Kidney epithelial cell (primary cell): ENCODE measurements around the gene OR5H1. TPM values are rescaled to one million over a fixed set of nuclear protein-coding genes. Genes with fewer than 3 reads are reported as not detected.
"Not testable (repeated sequence)": the region's sequence is repeated elsewhere in the genome, so short reads cannot be mapped to it uniquely, and the experiment has no call there.

Source experiments
- DNase-seq: peaks from one replicate; pipeline ENCODE4 v3.0.0-alpha.2; 2010; ENCODE audit warnings: low read depth
- H3K27me3 ChIP-seq: 2 replicates; pipeline ENCODE4 v1.6.0; 2011; ENCODE audit warnings: low read length; ENCODE audit not compliant: control insufficient read depth, insufficient read depth
- H3K36me3 ChIP-seq: 2 replicates; pipeline ENCODE4 v1.5.1; 2011; ENCODE audit warnings: low read length; ENCODE audit not compliant: control insufficient read depth, insufficient read depth
- H3K4me3 ChIP-seq: 2 replicates; pipeline ENCODE4 v1.5.1; 2011; ENCODE audit warnings: low read depth, mild to moderate bottlenecking, control low read depth, low read length
- CTCF ChIP-seq: IDR thresholded peaks from 2 replicates; pipeline ENCODE4 v1.5.1; 2011; ENCODE audit warnings: mild to moderate bottlenecking, moderate library complexity, low read length, control low read depth, inconsistent platforms; ENCODE audit not compliant: insufficient read depth, poor library complexity, severe bottlenecking
- total RNA-seq: library from RNA; depleted of rRNA; stranded (reverse); fragments of >200 nt; gene quantifications from 2 replicates; pipeline ENCODE4 v1.2.3, GENCODE V29; 2015

Gene OR5H1
- total RNA-seq, 1 donor from 2014 or later: not detected

GRCh38 chr3:98110550-98110908 lies 20.0 kb upstream of the OR5H1 start:
- Histone ChIP-seq H3K4me3 (no peak overlapping the region), H3K27me3 (no peaks in the 10 kb centered on the region), H3K36me3 (no peaks in the 10 kb centered on the region)
- no peak for DNase-seq
- no peak for TF ChIP-seq CTCF

- no peaks in the 10 kb centered on the region for H3K36me3 ChIP-seq
- TF ChIP-seq CTCF: no peak
- DNase-seq: no peak
- no peaks in the 10 kb centered on the region for H3K27me3 ChIP-seq
- no peak overlapping the region for H3K4me3 ChIP-seq
Observed at GRCh38 chr3:98114264-98114663, 16.3 kb upstream of the OR5H1 start.

GRCh38 chr3:98115717-98116116 lies 14.8 kb upstream of the OR5H1 start:
- DNase-seq: no peak
- no peak for TF ChIP-seq CTCF
- Histone ChIP-seq H3K27me3 (no peaks in the 10 kb centered on the region), H3K4me3 (no peak overlapping the region), H3K36me3 (no peaks in the 10 kb centered on the region)

- Histone ChIP-seq H3K4me3 (no peak overlapping the region), H3K36me3 (no peaks in the 10 kb centered on the region), H3K27me3 (no peaks in the 10 kb centered on the region)
- TF ChIP-seq CTCF: no peak
- no peak for DNase-seq
Observed at GRCh38 chr3:98136631-98137030, 6.1 kb downstream of the OR5H1 start.

- not testable (repeated sequence) for H3K4me3 ChIP-seq, DNase-seq, H3K36me3 ChIP-seq, H3K27me3 ChIP-seq
Observed at GRCh38 chr3:98137826-98138557, 7.5 kb downstream of the OR5H1 start.

GRCh38 chr3:98140531-98140930 lies 10.0 kb downstream of the OR5H1 start:
- TF ChIP-seq CTCF: no peak
- Histone ChIP-seq H3K4me3 (no peak overlapping the region), H3K36me3 (no peaks in the 10 kb centered on the region), H3K27me3 (no peaks in the 10 kb centered on the region)
- DNase-seq: no peak
